Motor neuron (in vitro differentiated cells): ENCODE results near the gene PRIMA1. TPM values are rescaled to one million over a fixed set of nuclear protein-coding genes. Genes with fewer than 3 reads are reported as not detected.
A peak's percentile ranks its signal among the peaks of the same experiment; 100 is the strongest.

Source experiments
- ATAC-seq, 8 experiments: fragments of 200-7000 bp; cut with Tn5 transposase; replicated peaks in 6 of 8; 2 replicates each; pipeline ENCODE4 v1.8.0; 2021; ENCODE audit warnings: mild to moderate bottlenecking in 8 of 8, moderate library complexity in 8 of 8
- H3K27ac ChIP-seq, 2 donors: fragments of 250-450 bp; sonication (Bioruptor Pico); 2 replicates each; pipeline ENCODE4 v1.9.0; 2021; ENCODE audit warnings: antibody characterized with exemption in 2 of 2, mild to moderate bottlenecking in 2 of 2, moderate library complexity in 1 of 2
- H3K4me1 ChIP-seq, 2 donors: fragments of 250-450 bp; sonication (Bioruptor Pico); replicated peaks in 1 of 2; 2 replicates each; pipeline ENCODE4 v1.6.1; 2021; ENCODE audit warnings: antibody characterized with exemption in 2 of 2, mild to moderate bottlenecking in 2 of 2, moderate library complexity in 1 of 2
- H3K4me3 ChIP-seq, 5 donors: fragments of 250-450 bp; sonication (Bioruptor Pico); 2 replicates each; pipeline ENCODE4 v1.9.0; 2021; ENCODE audit warnings: antibody characterized with exemption in 5 of 5, mild to moderate bottlenecking in 5 of 5, moderate library complexity in 4 of 5
- WGBS, 10 experiments: fragments of 450-650 bp; shearing (Covaris generic); methylation state at CpG; one replicate each; pipeline ENCODE4 v1.0.0; 2022; 5-methylcytosine and 5-hydroxymethylcytosine counted together
- in situ Hi-C, 9 experiments: fragments of 400-800 bp; cut with MboI; loops; one replicate each; pipeline ENCODE4 v1.15.0; 2021; ENCODE audit warnings: low sequenced_read_pairs in 9 of 9, low pct_unique_long_range_greater_than_20kb in 2 of 9; ENCODE audit not compliant: unreplicated experiment in 9 of 9
- total RNA-seq, 8 experiments: library from RNA; unstranded; fragments of 300-600 nt; gene quantifications; 2 replicates each; pipeline versions ENCODE4 v1.2.3 to v1.2.4, GENCODE V29; 2022

PRIMA1 gene
- total RNA-seq = 1 to 10 TPM in 5 of 8 experiments, under 1 TPM in 3; 0.15 to 2.5 (median 1.5) TPM

- 0 to 10% (median 0%) methylated on average over 1 to 3 of the region's 24 CpGs; no CpG with 5 or more reads in 6 of the 10 experiments for WGBS, 10 experiments
- H3K4me3 ChIP-seq = peak within 1 kb of the TSS; percentile 40 to 51 (median 49)
- H3K27ac ChIP-seq = peak within 1 kb of the TSS; percentile 44 to 63
- peaks cover 16 to 26% of the 10 kb centered on the region in 2 donors for H3K4me1 ChIP-seq
- in situ Hi-C loops = no loop called here
- peak in 5 of 8 experiments; percentile 38 to 54 (median 48) for ATAC-seq
Measured at GRCh38 chr14:93788293-93788542, at the start of gene PRIMA1. TSS of gene PRIMA1 (minus strand) at chr14:93788485. CDS start at chr14:93787718, 767 bp downstream.

- H3K4me3 ChIP-seq = no peak overlapping the region
- 0 to 85% (median 61%) methylated on average over 1 to 8 of the region's 9 CpGs; no CpG with 5 or more reads in 2 of the 10 experiments for WGBS, 10 experiments
- peak overlapping the region in 1 of 2 donors; percentile 1 for H3K27ac ChIP-seq
- peak in 5 of 8 experiments; percentile 59 to 77 (median 69) for ATAC-seq
- peaks cover 0 to 6% of the 10 kb centered on the region in 2 donors for H3K4me1 ChIP-seq
- in situ Hi-C loops = no loop called here
Measured at GRCh38 chr14:93834699-93835371, 46.5 kb upstream of the PRIMA1 start.

- in situ Hi-C loops = no loop called here
- Histone ChIP-seq H3K4me3 (no peak overlapping the region), H3K27ac (no peak overlapping the region), H3K4me1 (peaks cover 0 to 14% of the 10 kb centered on the region in 2 donors)
- 17 to 86% (median 84%) methylated on average over 1 to 3 of the region's 3 CpGs; no CpG with 5 or more reads in 6 of the 10 experiments for WGBS, 10 experiments
- peak in 1 of 8 experiments; percentile 23 for ATAC-seq
Measured at GRCh38 chr14:93832665-93833064, 44.4 kb upstream of the PRIMA1 start.

- in situ Hi-C loops = no loop called here
- ATAC-seq = peak in 2 of 8 experiments; percentile 29 to 34
- H3K4me3 ChIP-seq = no peak overlapping the region
- H3K4me1 ChIP-seq = peaks cover 0 to 14% of the 10 kb centered on the region in 2 donors
- WGBS, 10 experiments = 0 to 60% (median 30%) methylated on average over 1 of the region's 3 CpGs; no CpG with 5 or more reads in 6 of the 10 experiments
- H3K27ac ChIP-seq = no peak overlapping the region
Measured at GRCh38 chr14:93832081-93832480, 43.8 kb upstream of the PRIMA1 start.

GRCh38 chr14:93830753-93831461 is 42.6 kb upstream of the PRIMA1 start:
- peaks cover 7 to 14% of the 10 kb centered on the region in 2 donors for H3K4me1 ChIP-seq
- ATAC-seq = no peak
- H3K27ac ChIP-seq = no peak overlapping the region
- H3K4me3 ChIP-seq = no peak overlapping the region
- in situ Hi-C loops = no loop called here
- 0 to 100% (median 47%) methylated on average over 1 to 2 of the region's 3 CpGs; no CpG with 5 or more reads in 2 of the 10 experiments for WGBS, 10 experiments

GRCh38 chr14:93829839-93830481 is 41.7 kb upstream of the PRIMA1 start:
- no peak overlapping the region for H3K27ac ChIP-seq
- ATAC-seq = no peak
- no peak overlapping the region for H3K4me3 ChIP-seq
- in situ Hi-C loops = no loop called here
- peaks cover 7 to 14% of the 10 kb centered on the region in 2 donors for H3K4me1 ChIP-seq
- 0 to 84% (median 69%) methylated on average over 1 to 4 of the region's 4 CpGs; no CpG with 5 or more reads in 1 of the 10 experiments for WGBS, 10 experiments

- no peak overlapping the region for H3K27ac ChIP-seq
- no peak overlapping the region for H3K4me3 ChIP-seq
- in situ Hi-C loops = no loop called here
- no peak for ATAC-seq
- WGBS, 10 experiments = 60 to 100% (median 75%) methylated on average over 1 to 4 of the region's 14 CpGs; no CpG with 5 or more reads in 6 of the 10 experiments
- H3K4me1 ChIP-seq = peaks cover 7 to 9% of the 10 kb centered on the region in 2 donors
Measured at GRCh38 chr14:93825235-93825553, 36.9 kb upstream of the PRIMA1 start.

- Histone ChIP-seq H3K27ac (no peak overlapping the region), H3K4me3 (no peak overlapping the region), H3K4me1 (peaks cover 7% of the 10 kb centered on the region in 2 donors)
- WGBS, 10 experiments = 25 to 95% (median 87%) methylated on average over 3 to 11 of the region's 33 CpGs; no CpG with 5 or more reads in 6 of the 10 experiments
- ATAC-seq = peak in 1 of 8 experiments; percentile 56
- in situ Hi-C loops = no loop called here
Measured at GRCh38 chr14:93824518-93825234, 36.4 kb upstream of the PRIMA1 start.

- 20 to 100% methylated on average over 1 of the region's 9 CpGs; no CpG with 5 or more reads in 8 of the 10 experiments for WGBS, 10 experiments
- in situ Hi-C loops = no loop called here
- peaks cover under 1 to 7% of the 10 kb centered on the region in 2 donors for H3K4me1 ChIP-seq
- no peak overlapping the region for H3K4me3 ChIP-seq
- H3K27ac ChIP-seq = no peak overlapping the region
- ATAC-seq = no peak
Measured at GRCh38 chr14:93824076-93824475, 35.8 kb upstream of the PRIMA1 start.

- no peak for ATAC-seq
- in situ Hi-C loops = no loop called here
- no peak overlapping the region for H3K27ac ChIP-seq
- H3K4me1 ChIP-seq = no peaks in the 10 kb centered on the region
- no peak overlapping the region for H3K4me3 ChIP-seq
- 0 to 87% (median 40%) methylated on average over 1 to 3 of the region's 6 CpGs; no CpG with 5 or more reads in 6 of the 10 experiments for WGBS, 10 experiments
Measured at GRCh38 chr14:93821051-93821450, 32.8 kb upstream of the PRIMA1 start.

- no peak overlapping the region for H3K4me3 ChIP-seq
- 20 to 100% (median 84%) methylated on average over 1 to 9 of the region's 10 CpGs; no CpG with 5 or more reads in 2 of the 10 experiments for WGBS, 10 experiments
Measured at GRCh38 chr14:93818857-93819256, 30.6 kb upstream of the PRIMA1 start.

GRCh38 chr14:93811676-93812075 is 23.4 kb upstream of the PRIMA1 start:
- Histone ChIP-seq H3K4me3 (no peak overlapping the region), H3K27ac (no peak overlapping the region), H3K4me1 (no peaks in the 10 kb centered on the region)
- in situ Hi-C loops = no loop called here
- 40 to 92% (median 79%) methylated on average over 2 to 8 of the region's 8 CpGs for WGBS, 10 experiments
- ATAC-seq = peak in 5 of 8 experiments; percentile 35 to 69 (median 56)

More at GRCh38 chr14:93818857-93819256, 30.6 kb upstream of the PRIMA1 start:
- no peak for ATAC-seq
- no peaks in the 10 kb centered on the region for H3K4me1 ChIP-seq
- in situ Hi-C loops = no loop called here
- H3K27ac ChIP-seq = no peak overlapping the region
